Measurements from ENCODE around the gene PDCD11. TPM values are rescaled to one million over a fixed set of nuclear protein-coding genes. Genes with fewer than 3 reads are reported as not detected.

PDCD11 gene
- total RNA-seq, 1 experiment from 2014 or later: 33.0 TPM

DNA sequence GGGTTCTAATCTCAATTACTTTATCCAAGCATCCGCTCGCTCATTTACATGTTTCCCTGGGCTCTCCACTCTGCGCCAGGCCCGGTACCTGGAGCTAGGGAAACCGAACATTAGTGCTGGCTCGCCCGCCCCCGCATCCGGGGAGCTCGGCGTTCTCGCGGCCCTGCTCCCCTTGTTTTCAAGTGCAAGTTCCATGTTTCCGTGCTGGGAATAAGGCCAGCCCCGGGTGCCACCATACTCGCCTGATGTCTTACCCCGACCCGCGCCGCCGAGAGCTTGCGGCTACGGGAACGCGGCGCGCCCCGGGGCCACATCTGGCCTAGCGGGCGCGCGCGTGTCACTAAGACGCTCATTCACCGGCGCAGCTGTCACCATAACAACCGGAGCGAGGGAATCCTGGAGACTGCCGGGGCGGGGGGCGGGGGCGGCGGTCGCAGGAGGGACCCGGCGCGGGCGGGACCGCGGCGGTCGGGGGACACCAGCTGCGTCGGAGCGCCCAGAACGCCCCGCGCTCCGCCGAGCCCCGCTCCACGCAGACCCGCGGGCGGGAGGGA is 97.0 kb downstream of the PDCD11 start, which contains the start of gene NEURL1:
Gene NEURL1, plus strand, starts transcription at position 344 of the 554 bp plus-strand sequence. CDS start 683 bp downstream, outside the sequence.
- Mint-ChIP-seq H3K4me3 (ENCODE audit: low read depth, unreplicated experiment) (peak within 1 kb of the TSS; percentile 67), H3K4me1 (ENCODE audit: low read depth, unreplicated experiment) (peaks cover 22% of the 10 kb centered on the region), H3K27ac (ENCODE audit: unreplicated experiment) (no peak within 1 kb of the TSS), H3K27me3 (ENCODE audit: unreplicated experiment) (peaks cover 64% of the 10 kb centered on the region), H3K9me3 (ENCODE audit: low read depth, unreplicated experiment) (no peaks in the 10 kb centered on the region), H3K36me3 (ENCODE audit: insufficient read depth, unreplicated experiment) (no peaks in the 10 kb centered on the region)
- CTCF ChIA-PET: interaction anchor here (0.6 kb wide), 1 partner anchor 28 kb away, joined by 4 read pairs; no protein-coding TSS in a partner anchor
- TF ChIP-seq, protein P1, sequence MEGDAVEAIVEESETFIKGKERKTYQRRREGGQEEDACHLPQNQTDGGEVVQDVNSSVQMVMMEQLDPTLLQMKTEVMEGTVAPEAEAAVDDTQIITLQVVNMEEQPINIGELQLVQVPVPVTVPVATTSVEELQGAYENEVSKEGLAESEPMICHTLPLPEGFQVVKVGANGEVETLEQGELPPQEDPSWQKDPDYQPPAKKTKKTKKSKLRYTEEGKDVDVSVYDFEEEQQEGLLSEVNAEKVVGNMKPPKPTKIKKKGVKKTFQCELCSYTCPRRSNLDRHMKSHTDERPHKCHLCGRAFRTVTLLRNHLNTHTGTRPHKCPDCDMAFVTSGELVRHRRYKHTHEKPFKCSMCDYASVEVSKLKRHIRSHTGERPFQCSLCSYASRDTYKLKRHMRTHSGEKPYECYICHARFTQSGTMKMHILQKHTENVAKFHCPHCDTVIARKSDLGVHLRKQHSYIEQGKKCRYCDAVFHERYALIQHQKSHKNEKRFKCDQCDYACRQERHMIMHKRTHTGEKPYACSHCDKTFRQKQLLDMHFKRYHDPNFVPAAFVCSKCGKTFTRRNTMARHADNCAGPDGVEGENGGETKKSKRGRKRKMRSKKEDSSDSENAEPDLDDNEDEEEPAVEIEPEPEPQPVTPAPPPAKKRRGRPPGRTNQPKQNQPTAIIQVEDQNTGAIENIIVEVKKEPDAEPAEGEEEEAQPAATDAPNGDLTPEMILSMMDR (IDR thresholded peaks at IDR 0.05; ENCODE audit: unreplicated experiment): no peak
- intact Hi-C loops (cut with micrococcal nuclease; ENCODE audit: unreplicated experiment): no loop called here
- DNase-seq: no peak
- BruUV-seq (replicated peaks): no TSS peak

DNA sequence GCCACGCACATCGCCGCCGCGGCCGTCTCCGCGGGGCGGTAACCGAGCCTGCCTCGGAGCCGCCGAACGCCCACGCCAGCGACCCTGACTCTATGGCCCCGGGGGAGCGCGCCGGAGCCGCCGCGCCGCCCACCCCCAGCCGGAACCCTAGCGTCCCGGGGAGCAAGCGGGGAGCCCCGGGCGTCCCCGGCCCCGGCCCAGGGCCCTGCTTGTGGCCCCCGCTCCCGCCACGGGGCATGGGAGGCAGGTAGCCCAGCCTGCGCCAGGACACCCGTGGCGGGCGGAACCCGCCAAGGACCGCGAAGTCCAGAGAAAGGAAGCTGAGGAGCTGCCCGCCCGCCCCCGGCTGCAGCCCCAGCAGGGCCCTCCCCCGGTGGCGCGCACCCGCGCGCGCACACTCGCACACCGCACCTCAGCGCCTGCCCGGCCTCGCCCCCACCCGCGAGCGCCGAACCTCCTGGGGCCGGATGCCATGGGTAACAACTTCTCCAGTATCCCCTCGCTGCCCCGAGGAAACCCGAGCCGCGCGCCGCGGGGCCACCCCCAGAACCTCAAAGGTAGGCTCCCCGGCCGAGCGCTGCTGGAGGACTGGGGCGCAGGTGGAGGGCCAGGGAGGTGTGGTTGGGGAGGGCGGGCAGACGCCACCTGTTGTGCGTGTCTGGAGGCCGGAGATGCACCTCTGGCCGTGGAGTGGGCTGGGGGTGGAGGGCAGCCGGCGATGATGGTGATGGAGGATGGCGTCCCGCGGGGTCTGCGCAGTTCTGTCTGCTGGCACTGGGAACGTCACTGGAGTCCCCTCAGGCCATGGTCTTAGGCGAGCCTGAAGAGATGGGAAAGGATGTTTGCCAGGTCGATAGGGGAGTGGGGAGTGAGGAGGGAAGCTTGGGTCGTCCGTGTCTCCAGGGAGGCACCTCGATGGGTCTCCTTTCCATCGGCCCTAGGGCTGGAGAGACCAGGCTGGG is 97.8 kb downstream of the PDCD11 start:
- peaks cover 22% of the 10 kb centered on the region for H3K4me1 Mint-ChIP-seq (ENCODE audit: low read depth, unreplicated experiment)
- DNase-seq: no peak
- TF ChIP-seq, protein P1 (IDR thresholded peaks at IDR 0.05; ENCODE audit: unreplicated experiment): no peak
- H3K27ac Mint-ChIP-seq (ENCODE audit: unreplicated experiment): no peak overlapping the region
- H3K27me3 Mint-ChIP-seq (ENCODE audit: unreplicated experiment): peaks cover 69% of the 10 kb centered on the region
- intact Hi-C loops (cut with micrococcal nuclease; ENCODE audit: unreplicated experiment): no loop called here
- BruUV-seq (replicated peaks): no TSS peak
- CTCF ChIA-PET: no interaction called here
- H3K36me3 Mint-ChIP-seq (ENCODE audit: insufficient read depth, unreplicated experiment): no peaks in the 10 kb centered on the region
- peak overlapping the region; percentile 67 for H3K4me3 Mint-ChIP-seq (ENCODE audit: low read depth, unreplicated experiment)
- no peaks in the 10 kb centered on the region for H3K9me3 Mint-ChIP-seq (ENCODE audit: low read depth, unreplicated experiment)

DNA sequence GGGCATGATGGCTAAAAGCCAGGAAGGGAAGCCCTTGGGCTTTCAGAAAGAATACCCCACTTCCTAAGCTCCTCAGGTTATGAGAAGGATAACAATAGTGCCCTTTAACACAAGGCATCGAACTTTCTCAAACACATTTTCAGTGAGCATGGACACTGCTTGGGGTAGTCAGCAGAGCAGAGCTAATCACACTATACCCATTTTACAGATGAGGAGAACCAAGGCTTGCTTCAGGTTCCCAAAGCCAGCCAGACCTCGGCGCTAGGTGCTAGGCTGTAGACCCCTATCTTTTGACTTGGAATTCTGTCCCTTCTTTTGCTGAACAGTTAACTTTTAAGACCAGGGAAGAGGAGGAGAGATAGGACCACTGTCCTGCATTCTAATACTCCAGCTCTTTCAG is 98.9 kb downstream of the PDCD11 start:
- CTCF ChIA-PET: no interaction called here
- Mint-ChIP-seq H3K9me3 (ENCODE audit: low read depth, unreplicated experiment) (no peaks in the 10 kb centered on the region), H3K36me3 (ENCODE audit: insufficient read depth, unreplicated experiment) (no peaks in the 10 kb centered on the region), H3K27ac (ENCODE audit: unreplicated experiment) (no peak overlapping the region), H3K4me3 (ENCODE audit: low read depth, unreplicated experiment) (no peak overlapping the region), H3K4me1 (ENCODE audit: low read depth, unreplicated experiment) (peaks cover 22% of the 10 kb centered on the region), H3K27me3 (ENCODE audit: unreplicated experiment) (peaks cover 70% of the 10 kb centered on the region)
- DNase-seq: no peak
- BruUV-seq (replicated peaks): no TSS peak
- TF ChIP-seq, protein P1 (IDR thresholded peaks at IDR 0.05; ENCODE audit: unreplicated experiment): no peak
- intact Hi-C loops (cut with micrococcal nuclease; ENCODE audit: unreplicated experiment): no loop called here

Small RNA genes lying within 50 kb of the gene (microRNA-seq; reads per million reads assigned to microRNA genes)
- 6,203 reads per million, percentile 94 among the genes with 10 or more reads in this experiment for gene MIR1307

Other genes with a start within 250 kb of the PDCD11 start
- 70.0 and 75.8 TPM in 2 replicates for gene NT5C2, start 203.4 kb upstream of the PDCD11 start, total RNA-seq (2022)
- gene RPEL1, start 150.7 kb upstream of the PDCD11 start, total RNA-seq (2022): 0.57 and 0.61 TPM in 2 replicates
- 1.3 and 1.9 TPM in 2 replicates for gene INA, start 119.5 kb upstream of the PDCD11 start, total RNA-seq (2022)
- 4.5 and 4.8 TPM in 2 replicates for gene PCGF6, start 45.5 kb upstream of the PDCD11 start, total RNA-seq (2022)
- 2.5 and 2.9 TPM in 2 replicates for gene TAF5, start 28.6 kb upstream of the PDCD11 start, total RNA-seq (2022)
- gene ATP5MK, start 151 bp upstream of the PDCD11 start, total RNA-seq (2022): 199 and 203 TPM in 2 replicates
- gene CALHM2, start 55.7 kb downstream of the PDCD11 start, total RNA-seq (2022): 0.45 and 0.81 TPM in 2 replicates
- not detected in 2 replicates for gene CALHM1, start 62.3 kb downstream of the PDCD11 start, total RNA-seq (2022)
- gene CALHM3, start 82.6 kb downstream of the PDCD11 start, total RNA-seq (2022): not detected in 2 replicates
- gene NEURL1, start 97.1 kb downstream of the PDCD11 start, total RNA-seq (2022): 0.22 TPM in 1 of 2 replicates, not detected in the other